ENCODE measurements around the gene TWSG1.

The TWSG1 gene

DNA sequence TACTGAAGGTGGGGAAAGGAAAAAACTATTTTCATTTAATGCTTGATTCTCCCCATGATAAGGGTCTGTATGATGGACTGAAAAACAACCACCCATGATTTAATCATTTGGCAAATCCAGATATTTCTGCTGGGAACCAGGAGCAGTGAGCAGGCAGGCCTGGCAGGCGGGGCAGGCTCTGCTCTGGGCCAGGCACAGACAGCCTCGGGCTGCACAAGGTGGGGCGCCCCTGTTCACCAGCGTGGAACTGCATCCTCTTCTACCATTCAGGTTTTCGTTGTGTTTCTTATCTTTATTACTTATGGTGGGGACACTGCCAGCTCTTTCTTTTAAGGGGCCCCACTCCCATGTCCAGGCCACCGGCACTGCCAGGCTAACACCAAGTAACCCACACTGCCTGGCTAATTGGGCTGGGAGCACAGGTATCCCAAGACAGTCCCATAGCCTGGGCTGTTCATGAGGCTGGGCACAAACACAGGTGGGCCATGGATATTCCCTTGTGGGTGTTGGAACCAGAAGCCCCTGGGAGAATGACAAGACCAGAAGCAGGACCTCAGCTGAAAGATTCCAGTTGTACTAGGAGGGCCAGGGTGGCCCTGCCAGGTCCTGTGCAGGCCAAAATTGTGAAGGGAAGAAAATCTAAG is 83.6 kb downstream of the TWSG1 start:
- TF ChIP-seq FOXP2 (optimal IDR thresholded peaks at IDR 0.05; ENCODE audit: borderline replicate concordance, extremely low read depth, extremely low read length, insufficient read depth) (no peak), TAF1 (IDR thresholded peaks at IDR 0.05; ENCODE audit: borderline replicate concordance, insufficient read depth, low read length) (no peak), REST (IDR thresholded peaks at IDR 0.05; ENCODE audit: insufficient read depth in 1 of 2, low read depth in 2 of 2, low read length in 2 of 2) (no peak), SIN3A (IDR thresholded peaks at IDR 0.05; ENCODE audit: borderline replicate concordance, insufficient read depth, low read length) (no peak), POLR2AphosphoS5 (IDR thresholded peaks at IDR 0.05; ENCODE audit: low read depth, low read length) (no peak)

GRCh38 chr18:9419956-9420631 is 85.5 kb downstream of the TWSG1 start:
- TF ChIP-seq SIN3A (IDR thresholded peaks at IDR 0.05; ENCODE audit: borderline replicate concordance, insufficient read depth, low read length) (no peak), TAF1 (IDR thresholded peaks at IDR 0.05; ENCODE audit: borderline replicate concordance, insufficient read depth, low read length) (no peak), POLR2AphosphoS5 (IDR thresholded peaks at IDR 0.05; ENCODE audit: low read depth, low read length) (no peak), FOXP2 (optimal IDR thresholded peaks at IDR 0.05; ENCODE audit: borderline replicate concordance, extremely low read depth, extremely low read length, insufficient read depth) (no peak), REST (IDR thresholded peaks at IDR 0.05; ENCODE audit: insufficient read depth in 1 of 2, low read depth in 2 of 2, low read length in 2 of 2) (no peak)

DNA sequence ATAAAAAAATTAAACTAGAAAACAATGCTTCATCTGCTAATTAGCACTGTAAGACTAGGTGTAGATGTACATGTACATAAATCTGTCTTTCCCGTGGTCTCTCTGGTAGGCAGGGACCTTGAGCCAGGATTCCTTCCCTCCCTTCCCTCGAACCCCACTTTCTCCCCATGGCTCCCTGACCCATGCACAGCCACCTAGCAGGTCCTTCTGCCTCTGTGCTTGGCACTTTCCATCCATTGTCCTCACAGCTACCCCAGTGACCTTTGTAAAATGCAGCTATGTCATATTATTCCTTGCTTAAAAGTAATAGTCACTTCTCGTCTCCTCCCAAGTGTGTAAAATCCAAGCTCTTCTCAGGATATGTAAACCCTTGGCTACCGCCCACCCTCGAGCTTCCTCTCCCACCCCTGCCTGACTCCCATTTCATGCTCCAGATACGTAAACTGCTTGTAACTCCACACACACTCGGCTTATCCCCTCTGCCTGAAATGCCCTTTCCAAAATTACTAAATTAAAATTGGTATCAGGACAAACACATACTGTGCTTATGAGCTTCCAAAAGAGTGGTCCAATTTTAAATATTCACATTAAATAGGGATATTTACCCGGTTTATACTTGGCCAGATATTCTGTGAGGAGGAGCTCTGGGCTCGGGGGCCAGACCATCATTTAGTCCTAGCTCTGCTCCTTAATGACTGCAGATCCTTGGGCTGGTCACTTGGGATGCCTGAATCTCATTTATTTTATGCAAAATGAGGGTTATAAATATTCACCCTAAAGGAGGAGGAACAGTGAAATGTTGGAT is 86.7 kb downstream of the TWSG1 start:
- TF ChIP-seq REST (IDR thresholded peaks at IDR 0.05; ENCODE audit: insufficient read depth in 1 of 2, low read depth in 2 of 2, low read length in 2 of 2) (no peak), SIN3A (IDR thresholded peaks at IDR 0.05; ENCODE audit: borderline replicate concordance, insufficient read depth, low read length) (no peak), FOXP2 (optimal IDR thresholded peaks at IDR 0.05; ENCODE audit: borderline replicate concordance, extremely low read depth, extremely low read length, insufficient read depth) (no peak), POLR2AphosphoS5 (IDR thresholded peaks at IDR 0.05; ENCODE audit: low read depth, low read length) (no peak), TAF1 (IDR thresholded peaks at IDR 0.05; ENCODE audit: borderline replicate concordance, insufficient read depth, low read length) (no peak)

DNA sequence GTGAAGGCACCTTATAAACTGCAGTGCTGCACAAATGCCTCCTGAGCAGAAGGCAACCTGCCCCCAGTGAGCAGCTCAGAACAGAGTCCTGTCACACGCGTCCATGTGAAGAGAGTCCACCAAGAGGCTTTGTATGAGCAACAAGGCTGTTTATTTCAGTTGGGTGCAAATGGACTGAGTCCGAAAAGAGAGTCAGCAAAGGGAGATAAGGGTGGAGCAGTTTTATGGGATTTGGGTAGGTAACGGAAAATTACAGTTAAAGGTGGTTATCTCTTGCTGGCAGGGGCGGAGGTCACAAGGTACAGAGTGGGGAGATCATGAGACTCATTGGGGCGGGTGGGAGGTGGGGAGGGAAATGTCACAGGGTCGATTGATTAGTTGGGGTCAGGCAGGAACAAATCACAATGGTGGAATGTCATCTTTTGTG is 87.3 kb downstream of the TWSG1 start:
- no peak for TF ChIP-seq FOXP2 (optimal IDR thresholded peaks at IDR 0.05; ENCODE audit: borderline replicate concordance, extremely low read depth, extremely low read length, insufficient read depth)
- no peak for TF ChIP-seq TAF1 (IDR thresholded peaks at IDR 0.05; ENCODE audit: borderline replicate concordance, insufficient read depth, low read length)

DNA sequence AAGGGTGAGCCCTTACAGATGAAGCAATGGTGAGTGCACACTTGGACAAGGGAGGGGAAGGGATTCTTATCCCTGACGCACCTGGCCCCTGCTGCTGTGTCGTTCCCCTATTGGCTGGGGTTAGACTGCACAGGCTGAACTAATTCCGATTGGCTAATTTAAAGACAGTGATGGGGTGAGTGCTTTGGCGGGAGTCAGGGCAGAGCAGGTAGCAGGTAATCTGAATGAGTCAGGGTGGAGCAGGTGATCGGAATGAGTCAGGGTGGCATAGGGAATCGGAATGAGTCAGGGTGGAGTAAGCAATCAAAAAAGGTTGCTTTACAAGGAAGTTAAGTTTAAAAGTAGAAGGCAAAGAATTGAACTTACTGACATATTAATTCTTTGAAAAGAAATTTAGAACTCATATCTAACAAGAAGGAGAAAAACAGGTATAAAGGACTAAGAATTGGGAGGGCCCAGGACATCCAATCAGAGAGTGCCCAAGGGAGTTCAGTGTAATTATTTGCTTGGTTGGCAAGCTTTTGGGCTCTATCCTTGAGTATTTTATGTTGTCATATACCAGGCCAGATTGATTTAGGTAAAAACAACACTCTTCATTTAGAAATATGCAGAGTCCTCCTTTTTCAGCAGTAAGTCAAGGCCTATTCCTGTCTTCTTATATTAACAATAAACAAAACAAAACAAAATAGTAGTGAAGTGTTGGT is 88.4 kb downstream of the TWSG1 start:
- TF ChIP-seq POLR2AphosphoS5 (IDR thresholded peaks at IDR 0.05; ENCODE audit: low read depth, low read length) = no peak
